GM20000 (cell line): ENCODE measurements around the gene AKAP14.
"Not testable (repeated sequence)": the region's sequence is repeated elsewhere in the genome, so short reads cannot be mapped to it uniquely, and the experiment has no call there.

Experiments
- DNase-seq: peaks from one replicate; pipeline ENCODE4 v3.0.0; 2012; ENCODE audit warnings: low spot score
- CTCF ChIP-seq: IDR thresholded peaks from 2 replicates; pipeline ENCODE4 v1.5.1; 2012; ENCODE audit warnings: mild to moderate bottlenecking, control low read depth; ENCODE audit errors: extremely low read depth, missing control alignments

Gene AKAP14

GRCh38 chrX:119899125-119899524 lies 3.4 kb downstream of the AKAP14 start:
- DNase-seq = no peak

DNA sequence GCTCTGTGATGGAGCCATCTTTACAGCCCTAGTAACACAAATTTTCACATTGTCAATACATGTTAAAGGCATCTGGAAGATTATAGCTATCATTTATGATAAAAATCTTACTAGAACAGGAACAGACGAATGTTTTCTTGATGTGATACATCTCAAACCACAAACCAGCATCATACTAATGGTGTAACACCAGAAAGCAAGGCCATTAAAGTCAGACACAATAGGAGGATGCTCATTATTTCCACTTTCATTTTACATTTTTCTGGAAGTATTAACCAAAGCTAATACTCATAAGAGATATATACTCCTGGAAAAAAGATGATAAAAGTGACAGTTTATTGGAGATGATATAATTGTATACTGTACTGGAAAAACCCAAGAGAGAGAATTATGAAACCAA lies 5.3 kb downstream of the AKAP14 start:
- DNase-seq = no peak
- TF ChIP-seq CTCF = no peak

More at GRCh38 chrX:119899125-119899524, 3.4 kb downstream of the AKAP14 start:
- no peak for TF ChIP-seq CTCF

DNA sequence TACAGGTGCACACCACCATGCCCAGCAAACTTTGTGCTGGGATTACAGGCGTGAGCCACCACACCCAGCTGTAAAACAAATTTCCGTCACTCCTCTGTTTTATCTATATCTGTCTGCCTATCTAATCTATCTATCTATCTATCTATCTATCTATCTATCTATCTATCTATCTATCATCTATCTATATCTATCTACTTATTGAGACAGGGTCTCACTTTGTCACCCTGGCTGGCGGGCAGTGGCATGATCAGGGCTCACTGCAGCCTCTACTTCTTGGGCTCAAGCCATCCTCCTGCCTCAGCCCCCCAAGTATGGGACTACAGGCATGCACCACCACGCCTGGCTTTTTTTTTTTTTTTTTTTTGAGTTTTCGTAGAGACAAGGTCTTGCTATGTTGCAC lies 20.6 kb downstream of the AKAP14 start:
- no peak for TF ChIP-seq CTCF
- DNase-seq = no peak

DNA sequence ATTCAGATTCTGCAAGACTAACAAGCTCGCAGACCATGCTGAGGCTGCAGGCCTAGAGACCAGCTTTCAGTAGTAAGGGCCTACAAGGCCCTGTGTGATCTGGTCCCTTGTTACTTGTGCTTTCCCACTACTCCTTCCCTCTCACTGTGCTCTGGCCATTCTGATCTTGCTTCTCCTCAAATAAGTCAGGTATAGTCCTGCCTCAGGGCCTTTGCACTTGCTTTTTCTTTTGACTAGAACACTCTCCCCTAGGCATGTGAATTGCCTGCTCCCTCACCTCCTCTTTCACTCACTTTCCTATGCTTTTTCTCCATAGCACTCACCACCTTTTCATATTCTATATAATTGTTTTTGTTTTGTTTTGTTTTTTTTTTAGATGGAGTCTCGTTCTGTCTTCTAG lies 22.2 kb downstream of the AKAP14 start:
- no peak for TF ChIP-seq CTCF
- DNase-seq = no peak

GRCh38 chrX:119919835-119920585 lies 24.3 kb downstream of the AKAP14 start:
- DNase-seq = no peak
- TF ChIP-seq CTCF = no peak

- DNase-seq = not testable (repeated sequence)
Measured at GRCh38 chrX:119922391-119922790, 26.7 kb downstream of the AKAP14 start.

DNA sequence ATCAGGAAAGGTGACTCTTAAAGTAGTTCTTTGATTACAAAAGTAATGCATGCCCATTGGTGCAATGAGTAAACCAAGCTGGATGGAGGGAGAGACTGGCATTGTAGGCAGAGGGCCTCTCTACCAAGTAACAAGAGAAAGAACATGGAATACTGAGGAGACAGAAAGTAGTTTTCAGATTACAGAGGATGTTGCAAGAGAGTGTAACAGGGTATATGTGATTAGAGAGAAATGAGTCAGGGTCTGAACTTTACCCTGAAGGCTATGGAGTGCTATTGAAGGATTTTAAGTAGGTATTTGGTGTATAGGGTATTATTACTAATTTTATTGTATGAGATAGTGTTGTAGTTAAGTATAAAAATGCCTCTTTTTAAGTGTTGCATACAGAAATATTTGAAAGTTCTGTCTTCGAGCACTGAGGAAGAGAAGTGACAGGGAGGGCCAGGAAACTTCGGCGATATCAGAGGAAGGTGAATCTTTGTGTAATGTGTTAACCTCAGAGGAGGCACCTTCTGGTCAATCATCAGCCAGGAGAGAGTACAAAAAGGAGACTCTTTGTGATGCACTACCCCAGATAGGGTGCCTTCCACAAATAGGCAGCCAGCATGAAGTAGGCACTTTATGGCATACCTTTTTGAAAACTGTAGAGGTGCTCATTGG lies 39.7 kb downstream of the AKAP14 start:
- no peak for TF ChIP-seq CTCF
- DNase-seq = no peak

DNA sequence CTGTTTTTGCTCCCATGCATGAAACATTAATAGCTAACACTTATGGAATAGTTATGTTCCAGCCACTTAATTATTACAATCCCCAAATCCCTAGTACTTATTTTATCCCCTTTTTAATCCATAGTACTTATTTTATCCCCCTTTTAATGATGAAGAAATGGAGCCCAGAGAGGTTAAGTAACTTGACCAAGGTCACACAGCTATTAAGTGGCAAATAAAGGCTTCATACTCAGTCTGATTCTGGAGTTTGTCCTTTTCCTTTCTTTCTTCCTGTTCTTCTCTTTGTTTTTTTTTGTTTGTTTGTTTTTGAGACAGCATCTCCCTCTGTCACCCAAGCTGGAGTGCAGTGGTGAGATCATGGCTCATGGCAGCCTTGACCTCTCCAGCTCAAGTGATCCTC lies 45.6 kb downstream of the AKAP14 start:
- TF ChIP-seq CTCF = no peak
- DNase-seq = no peak
